ENCODE results near the gene TRNT1. TPM values are rescaled to one million over a fixed set of nuclear protein-coding genes. Genes with fewer than 3 reads are reported as not detected.

TRNT1 gene
- total RNA-seq, 1 donor from 2014 or later, result 20.8 TPM

GRCh38 chr3:3109407-3110298 is 17.1 kb upstream of the TRNT1 start:
- no peak for ATAC-seq
- DNase-seq (ENCODE audit: low spot score), result no peak
- intact Hi-C loops (cut with DNase I), result no loop called here

- DNase-seq (ENCODE audit: low spot score), result no peak
- intact Hi-C loops (cut with DNase I), result no loop called here
- no peak for ATAC-seq
These were observed 16.5 kb upstream of the TRNT1 start, which contains the start of gene IL5RA for GRCh38 chr3:3110299-3110630. Gene IL5RA, minus strand, starts transcription at chr3:3110374. Its CDS starts 5,390 bp downstream, at chr3:3104984.

GRCh38 chr3:3110749-3111361 is 15.9 kb upstream of the TRNT1 start:
- intact Hi-C loops (cut with DNase I), result no loop called here
- DNase-seq (ENCODE audit: low spot score) (no peak), ATAC-seq (no peak)

GRCh38 chr3:3113042-3113709 is 13.6 kb upstream of the TRNT1 start:
- intact Hi-C loops (cut with DNase I), result no loop called here
- ATAC-seq, result no peak
- no peak for DNase-seq (ENCODE audit: low spot score)

GRCh38 chr3:3117651-3118050 is 9.1 kb upstream of the TRNT1 start:
- DNase-seq (ENCODE audit: low spot score) (no peak), ATAC-seq (no peak)
- intact Hi-C loops (cut with DNase I), result no loop called here

GRCh38 chr3:3119393-3119851 is 7.3 kb upstream of the TRNT1 start:
- DNase-seq (ENCODE audit: low spot score) (no peak), ATAC-seq (no peak)
- intact Hi-C loops (cut with DNase I), result no loop called here

- intact Hi-C loops (cut with DNase I), result no loop called here
- ATAC-seq (no peak), DNase-seq (ENCODE audit: low spot score) (no peak)
These were observed 763 bp upstream of the TRNT1 start for GRCh38 chr3:3125977-3126376.

GRCh38 chr3:3127432-3128010 is 781 bp downstream of the TRNT1 start:
- no peak for ATAC-seq
- intact Hi-C loops (cut with DNase I), result no loop called here
- DNase-seq (ENCODE audit: low spot score), result no peak

- DNase-seq (ENCODE audit: low spot score) (no peak), ATAC-seq (no peak)
- intact Hi-C loops (cut with DNase I), result no loop called here
These were observed 2.8 kb downstream of the TRNT1 start for GRCh38 chr3:3129579-3129978.

- no peak for DNase-seq (ENCODE audit: low spot score)
- intact Hi-C loops (cut with DNase I), result no loop called here
- ATAC-seq, result no peak
These were observed 6.8 kb downstream of the TRNT1 start for GRCh38 chr3:3133500-3133899.

GRCh38 chr3:3134750-3135448 is 8.2 kb downstream of the TRNT1 start:
- intact Hi-C loops (cut with DNase I), result no loop called here
- ATAC-seq (no peak), DNase-seq (ENCODE audit: low spot score) (no peak)

- no peak for DNase-seq (ENCODE audit: low spot score)
- no peak for ATAC-seq
- intact Hi-C loops (cut with DNase I), result no loop called here
These were observed 10.8 kb downstream of the TRNT1 start for GRCh38 chr3:3137526-3137925.

- intact Hi-C loops (cut with DNase I), result no loop called here
- ATAC-seq (no peak), DNase-seq (ENCODE audit: low spot score) (no peak)
These were observed 15.2 kb downstream of the TRNT1 start for GRCh38 chr3:3141939-3142338.

- DNase-seq (ENCODE audit: low spot score), result no peak
- intact Hi-C loops (cut with DNase I), result no loop called here
These were observed 19.1 kb downstream of the TRNT1 start for GRCh38 chr3:3145831-3146230.

GRCh38 chr3:3149560-3149959 is 22.8 kb downstream of the TRNT1 start:
- no peak for ATAC-seq
- intact Hi-C loops (cut with DNase I), result no loop called here
- DNase-seq (ENCODE audit: low spot score), result no peak

More at GRCh38 chr3:3145831-3146230, 19.1 kb downstream of the TRNT1 start:
- no peak for ATAC-seq

- intact Hi-C loops (cut with DNase I), result no loop called here
- ATAC-seq, result no peak
These were observed 24.8 kb downstream of the TRNT1 start for GRCh38 chr3:3151513-3151912.

GRCh38 chr3:3154879-3155610 is 28.3 kb downstream of the TRNT1 start:
- no peak for ATAC-seq

More at GRCh38 chr3:3151513-3151912, 24.8 kb downstream of the TRNT1 start:
- no peak for DNase-seq (ENCODE audit: low spot score)

GRCh38 chr3:3157484-3157883 is 30.7 kb downstream of the TRNT1 start:
- intact Hi-C loops (cut with DNase I), result no loop called here
- no peak for DNase-seq (ENCODE audit: low spot score)
- no peak for ATAC-seq

More at GRCh38 chr3:3154879-3155610, 28.3 kb downstream of the TRNT1 start:
- intact Hi-C loops (cut with DNase I), result no loop called here
- DNase-seq (ENCODE audit: low spot score), result no peak

Data from sciatic nerve (tissue), 2 donors.